HG03039 (cell line): ENCODE results near the gene ABCE1.
"Not testable (repeated sequence)": the region's sequence is repeated elsewhere in the genome, so short reads cannot be mapped to it uniquely, and the experiment has no call there.

ENCODE experiments used
- ATAC-seq: cut with Tn5 transposase; IDR thresholded peaks from one replicate; pipeline ENCODE4 v1.9.1; 2021; ENCODE audit warnings: mild to moderate bottlenecking, moderate library complexity; ENCODE audit not compliant: unreplicated experiment

The ABCE1 gene

GRCh38 chr4:145101091-145101490, 3.0 kb downstream of the ABCE1 start:
- ATAC-seq: no peak

GRCh38 chr4:145102619-145103018, 4.5 kb downstream of the ABCE1 start:
- no peak for ATAC-seq

- no peak for ATAC-seq
These were observed 5.4 kb downstream of the ABCE1 start for GRCh38 chr4:145103496-145103895.

GRCh38 chr4:145107126-145107525, 9.0 kb downstream of the ABCE1 start:
- no peak for ATAC-seq

GRCh38 chr4:145108128-145108527, 10.0 kb downstream of the ABCE1 start:
- no peak for ATAC-seq

- ATAC-seq: no peak
These were observed 27.3 kb downstream of the ABCE1 start for GRCh38 chr4:145125396-145125795.

- ATAC-seq: no peak
These were observed 32.0 kb downstream of the ABCE1 start for GRCh38 chr4:145130130-145130529.

GRCh38 chr4:145130788-145131399, 32.8 kb downstream of the ABCE1 start:
- no peak for ATAC-seq

- no peak for ATAC-seq
These were observed 33.7 kb downstream of the ABCE1 start for GRCh38 chr4:145131848-145132247.

GRCh38 chr4:145132511-145133098, 34.5 kb downstream of the ABCE1 start:
- ATAC-seq: peak; percentile 73

- ATAC-seq: not testable (repeated sequence)
These were observed 38.1 kb downstream of the ABCE1 start for GRCh38 chr4:145136219-145136618.

- ATAC-seq: no peak
These were observed 50.9 kb downstream of the ABCE1 start for GRCh38 chr4:145148980-145149379.

GRCh38 chr4:145153181-145153903, 55.2 kb downstream of the ABCE1 start:
- no peak for ATAC-seq

GRCh38 chr4:145153904-145154298, 55.8 kb downstream of the ABCE1 start:
- no peak for ATAC-seq

GRCh38 chr4:145154573-145154972, 56.5 kb downstream of the ABCE1 start:
- peak; percentile 77 for ATAC-seq

GRCh38 chr4:145155268-145155870, 57.3 kb downstream of the ABCE1 start:
- ATAC-seq: no peak

GRCh38 chr4:145156986-145157385, 58.9 kb downstream of the ABCE1 start:
- ATAC-seq: no peak

GRCh38 chr4:145161549-145161948, 63.4 kb downstream of the ABCE1 start:
- ATAC-seq: no peak

GRCh38 chr4:145167887-145168286, 69.8 kb downstream of the ABCE1 start:
- ATAC-seq: no peak

- ATAC-seq: no peak
These were observed 70.6 kb downstream of the ABCE1 start for GRCh38 chr4:145168581-145169187.

- ATAC-seq: no peak
These were observed 72.1 kb downstream of the ABCE1 start for GRCh38 chr4:145170223-145170622.
